Stomach (tissue), 4 donors: ENCODE data around the gene SLAIN2.

Source experiments
- CTCF ChIP-seq, 7 experiments: fragments of 450-650 bp in 4 of 7; fragments of 200-600 bp in 3 of 7; sonication (generic) in 3 of 7; IDR thresholded peaks; one replicate each; pipeline ENCODE4 v1.5.1; 2016 to 2019; ENCODE audit warnings: antibody characterized with exemption in 7 of 7, control low read depth in 2 of 7, mild to moderate bottlenecking in 1 of 7
- EP300 ChIP-seq: sonication (generic); formaldehyde crosslinking; IDR thresholded peaks from one replicate; pipeline ENCODE4 v1.6.1; 2017; ENCODE audit warnings: antibody characterized with exemption
- POLR2A ChIP-seq, 4 donors: fragments of 450-650 bp; IDR thresholded peaks; one replicate each; pipeline ENCODE4 v1.6.1; 2016; ENCODE audit warnings: antibody characterized with exemption in 4 of 4, control low read depth in 2 of 4, mild to moderate bottlenecking in 1 of 4, moderate library complexity in 1 of 4
- POLR2AphosphoS5 ChIP-seq, 3 donors: sonication (generic); formaldehyde crosslinking; IDR thresholded peaks; one replicate each; pipeline ENCODE4 v1.6.1; 2016; ENCODE audit warnings: antibody characterized with exemption in 3 of 3

- no peak for TF ChIP-seq EP300
- TF ChIP-seq POLR2AphosphoS5 (IDR thresholded peaks at IDR 0.05), result no peak
- TF ChIP-seq POLR2A (IDR thresholded peaks at IDR 0.05), result no peak
- TF ChIP-seq CTCF (IDR thresholded peaks at IDR 0.05), result no peak
Measured at GRCh38 chr4:48336146-48336870, 5.0 kb upstream of the SLAIN2 start.
